H1 (cell line): ENCODE measurements around the gene SMARCC1. TPM values are rescaled to one million over a fixed set of nuclear protein-coding genes. Genes with fewer than 3 reads are reported as not detected.

Experiments
- CTCF ChIA-PET: fragments of 300-600 bp; sonication (Branson Sonifier 250); formaldehyde crosslinking; loops from one replicate; lab custom pipeline; 2021; ENCODE audit not compliant: partially characterized antibody; lab: Charles Lee
- POLR2A ChIA-PET: fragments of 300-600 bp; sonication (Branson Sonifier 250); formaldehyde crosslinking; loops from one replicate; lab custom pipeline; 2021; ENCODE audit warnings: inconsistent platforms; ENCODE audit not compliant: partially characterized antibody; lab: Charles Lee
- DNase-seq, 2 experiments: peaks; one replicate each; pipeline versions ENCODE4 v3.0.0 to v3.0.0-alpha.2; 2010 to 2022; ENCODE audit warnings: low spot score in 2 of 2, low read depth in 1 of 2, mixed read lengths in 1 of 2
- FAIRE-seq: peaks from 2 replicates; lab custom pipeline; 2011; peaks lifted over from hg19 to GRCh38; lab: Jason Lieb, UNC
- H2AFZ ChIP-seq: 2 replicates; pipeline ENCODE4 v1.8.1; 2012; ENCODE audit warnings: low read length, inconsistent platforms
- H2AK5ac ChIP-seq: 2 replicates; pipeline ENCODE4 v1.6.1; 2013; ENCODE audit warnings: low read depth, low read length
- H2BK120ac ChIP-seq: replicated peaks from 2 replicates; pipeline ENCODE3; 2013; ENCODE audit warnings: low read depth, low read length, inconsistent platforms
- H2BK12ac ChIP-seq: 2 replicates; pipeline ENCODE4 v1.6.1; 2013; ENCODE audit warnings: low read depth, low read length
- H2BK15ac ChIP-seq: 2 replicates; pipeline ENCODE4 v1.6.1; 2013; ENCODE audit warnings: low read length
- H2BK20ac ChIP-seq: 2 replicates; pipeline ENCODE4 v1.6.1; 2013; ENCODE audit warnings: low read length
- H2BK5ac ChIP-seq: 2 replicates; pipeline ENCODE4 v1.6.1; 2013; ENCODE audit warnings: low read depth, low read length
- H3K14ac ChIP-seq: 2 replicates; pipeline ENCODE4 v1.6.1; 2013; ENCODE audit warnings: inconsistent platforms; ENCODE audit not compliant: insufficient read length
- H3K18ac ChIP-seq: 2 replicates; pipeline ENCODE4 v1.6.1; 2013; ENCODE audit warnings: low read length; ENCODE audit errors: extremely low read depth
- H3K23ac ChIP-seq: 2 replicates; pipeline ENCODE4 v1.6.1; 2013; ENCODE audit warnings: inconsistent platforms; ENCODE audit not compliant: insufficient read length
- H3K23me2 ChIP-seq: 2 replicates; pipeline ENCODE4 v1.6.1; 2013; ENCODE audit warnings: low read depth, low read length
- H3K27ac ChIP-seq: 2 replicates; pipeline ENCODE4 v1.6.1; 2011; ENCODE audit warnings: low read depth, low read length, inconsistent platforms
- H3K27me3 ChIP-seq, 4 experiments: replicated peaks in 1 of 4; 1 replicate in 1 of 4; 2 replicates in 3 of 4; pipeline versions ENCODE4 v1.6.1 to v1.8.1; 2011 to 2013; ENCODE audit warnings: low read length in 3 of 4, mild to moderate bottlenecking in 3 of 4, inconsistent platforms in 2 of 4, mixed read lengths in 2 of 4, moderate library complexity in 1 of 4; ENCODE audit not compliant: control insufficient read depth in 3 of 4, insufficient read depth in 3 of 4; ENCODE audit errors: extremely low read depth in 1 of 4
- H3K36me3 ChIP-seq, 4 experiments: 2 replicates each; pipeline versions ENCODE4 v1.6.1 to v1.8.1; 2011 to 2013; ENCODE audit warnings: mild to moderate bottlenecking in 4 of 4, low read length in 3 of 4, moderate library complexity in 2 of 4, control low read depth in 1 of 4, inconsistent platforms in 1 of 4; ENCODE audit not compliant: insufficient read depth in 4 of 4, control insufficient read depth in 2 of 4
- H3K4ac ChIP-seq: replicated peaks from 2 replicates; pipeline ENCODE3; 2013; ENCODE audit warnings: low read length, low read depth, mixed read lengths, inconsistent platforms; ENCODE audit not compliant: insufficient read length
- H3K4me1 ChIP-seq, 4 experiments: replicated peaks in 1 of 4; 1 replicate in 1 of 4; 2 replicates in 3 of 4; pipeline versions ENCODE4 v1.6.1 to v1.8.1; 2011 to 2013; ENCODE audit warnings: low read length in 3 of 4, inconsistent platforms in 2 of 4, mixed read lengths in 1 of 4; ENCODE audit not compliant: insufficient read depth in 4 of 4, control insufficient read depth in 3 of 4
- H3K4me2 ChIP-seq, 2 experiments: 2 replicates each; pipeline versions ENCODE4 v1.6.1 to v1.8.1; 2011 to 2013; ENCODE audit warnings: low read depth in 2 of 2, low read length in 2 of 2, control low read depth in 1 of 2, inconsistent platforms in 1 of 2, mild to moderate bottlenecking in 1 of 2; ENCODE audit not compliant: insufficient read depth in 1 of 2
- H3K4me3 ChIP-seq, 4 experiments: fragments of 200-600, 300-600 bp in 1 of 4; sonication (generic), shearing (Covaris generic), sonication (Bioruptor Twin) in 1 of 4; 2 replicates each; pipeline versions ENCODE4 v1.5.1 to v1.8.1; 2011 to 2016; ENCODE audit warnings: low read length in 4 of 4, low read depth in 3 of 4, control low read depth in 2 of 4, inconsistent platforms in 2 of 4, mild to moderate bottlenecking in 2 of 4, mixed read lengths in 1 of 4, moderate library complexity in 1 of 4; ENCODE audit not compliant: insufficient read depth in 2 of 4; ENCODE audit errors: extremely low read depth in 1 of 4
- H3K56ac ChIP-seq: replicated peaks from 2 replicates; pipeline ENCODE3; 2013; ENCODE audit warnings: low read depth, mild to moderate bottlenecking, mixed read lengths, low read length, inconsistent platforms; ENCODE audit not compliant: insufficient read length
- H3K79me1 ChIP-seq: 2 replicates; pipeline ENCODE4 v1.6.1; 2013; ENCODE audit warnings: low read depth, low read length, control low read depth
- H3K79me2 ChIP-seq, 2 experiments: 2 replicates each; pipeline versions ENCODE4 v1.6.1 to v1.8.1; 2012 to 2013; ENCODE audit warnings: low read length in 2 of 2, mild to moderate bottlenecking in 2 of 2, inconsistent platforms in 1 of 2; ENCODE audit not compliant: insufficient read depth in 2 of 2, control insufficient read depth in 1 of 2
- H3K9ac ChIP-seq, 4 experiments: replicated peaks in 1 of 4; 1 replicate in 1 of 4; 2 replicates in 3 of 4; pipeline versions ENCODE4 v1.6.1 to v1.8.1; 2011 to 2013; ENCODE audit warnings: low read depth in 3 of 4, low read length in 3 of 4, control low read depth in 2 of 4, mild to moderate bottlenecking in 2 of 4, moderate library complexity in 2 of 4, inconsistent platforms in 1 of 4; ENCODE audit errors: extremely low read depth in 1 of 4
- H3K9me3 ChIP-seq, 2 experiments: 2 replicates each; pipeline versions ENCODE4 v1.6.1 to v1.8.1; 2012 to 2013; ENCODE audit warnings: mild to moderate bottlenecking in 2 of 2, moderate library complexity in 2 of 2, control low read depth in 1 of 2, inconsistent platforms in 1 of 2, low read depth in 1 of 2, low read length in 1 of 2, mixed read lengths in 1 of 2; ENCODE audit not compliant: insufficient read depth in 2 of 2
- H4K20me1 ChIP-seq, 2 experiments: replicated peaks in 1 of 2; 2 replicates each; pipeline versions ENCODE3 to v1.8.1; 2011 to 2013; ENCODE audit warnings: inconsistent platforms in 2 of 2, low read length in 2 of 2, mild to moderate bottlenecking in 1 of 2; ENCODE audit not compliant: insufficient read depth in 2 of 2, control insufficient read depth in 1 of 2
- H4K5ac ChIP-seq: 2 replicates; pipeline ENCODE4 v1.6.1; 2013; ENCODE audit warnings: low read length, low read depth, mixed read lengths, inconsistent platforms; ENCODE audit not compliant: insufficient read length
- H4K8ac ChIP-seq: 2 replicates; pipeline ENCODE4 v1.8.0; 2013; ENCODE audit warnings: mild to moderate bottlenecking, moderate library complexity, low read length, inconsistent platforms; ENCODE audit not compliant: insufficient read depth; ENCODE audit errors: extremely low read depth
- H4K91ac ChIP-seq: replicated peaks from 2 replicates; pipeline ENCODE3; 2013; ENCODE audit warnings: low read length, mixed read lengths, inconsistent platforms; ENCODE audit not compliant: insufficient read length
- RNF2 ChIP-seq: fragments of 200-900, 300-1000 bp; sonication (generic); IDR thresholded peaks from 2 replicates; pipeline ENCODE4 v1.7.1; 2016; ENCODE audit warnings: borderline replicate concordance, low read depth, mild to moderate bottlenecking, antibody characterized with exemption, low read length; ENCODE audit not compliant: poor library complexity, severe bottlenecking; ENCODE audit errors: missing control alignments
- YY1 ChIP-seq: IDR thresholded peaks from 2 replicates; pipeline ENCODE4 v1.6.1; 2011; ENCODE audit warnings: low read depth, mild to moderate bottlenecking, low read length
- WGBS, 2 experiments: shearing (Covaris generic) in 1 of 2; methylation state at CpG; one replicate each; pipeline versions ENCODE4 v1.1.6 to v1.1.7; 2013 to 2015; ENCODE audit warnings: low lambda C conversion rate in 2 of 2, mixed read lengths in 2 of 2, inconsistent platforms in 1 of 2, low coverage in 1 of 2, missing lambda C conversion rate in 1 of 2; ENCODE audit not compliant: insufficient replicate concordance in 2 of 2, insufficient coverage in 1 of 2, insufficient read length in 1 of 2; ENCODE audit errors: extremely low coverage in 1 of 2, missing lambda C conversion rate in 1 of 2; 5-methylcytosine and 5-hydroxymethylcytosine counted together
- polyA plus RNA-seq, 7 experiments: library from polyadenylated mRNA; depleted of rRNA in 3 of 7; stranded (reverse) in 5 of 7; unstranded in 2 of 7; fragments of >200 nt in 5 of 7; fragments of 200-250 nt in 2 of 7; gene quantifications; 1 replicate in 5 of 7; 2 replicates in 1 of 7; 4 replicates in 1 of 7; pipeline versions ENCODE4 v1.2.1 to v1.2.3, GENCODE V29; 2011 to 2013; ENCODE audit warnings: missing spikeins in 2 of 7, mixed read lengths in 2 of 7
- total RNA-seq: library from RNA; stranded (reverse); fragmentation: NEBNext Ultra II Directional; extraction: Animal tissue kit (Norgen Biotek cat#: 25700); gene quantifications from 2 replicates; pipeline ENCODE4 v1.2.1, GENCODE V29; 2021

SMARCC1 gene
- total and polyA plus RNA-seq, 2 of the 8 experiments (the other 6 are each of a cell fraction or from before 2014, with no cell fraction given), result 64.1 to 335 TPM

- H3K4ac ChIP-seq, result no peak overlapping the region
- ChIA-PET CTCF (interaction anchor here (0.9 kb wide), 1 partner anchor 23 kb away, joined by 4 read pairs; no protein-coding TSS in a partner anchor), POLR2A (interaction anchor here (0.9 to 1.5 kb wide), 5 partner anchors 11 to 171 kb away, joined by 3 to 5 read pairs (median 4); no protein-coding TSS in a partner anchor)
- peaks cover 0 to 3% of the 10 kb centered on the region in 2 experiments for H4K20me1 ChIP-seq
- H3K27me3 ChIP-seq, result peaks cover 10 to 18% (median 15%) of the 10 kb centered on the region in 4 experiments; a peak in 6 of 7 replicates
- H2AFZ ChIP-seq, result no peak overlapping the region
- H3K79me1 ChIP-seq, result no peaks in the 10 kb centered on the region
- no peak overlapping the region for H2BK20ac ChIP-seq
- H2BK5ac ChIP-seq, result no peak overlapping the region
- H4K5ac ChIP-seq, result no peak overlapping the region
- no peak overlapping the region for H3K4me2 ChIP-seq
- no peak overlapping the region for H3K18ac ChIP-seq
- H3K14ac ChIP-seq, result no peak overlapping the region
- no peaks in the 10 kb centered on the region for H3K79me2 ChIP-seq
- no peak overlapping the region for H4K91ac ChIP-seq
- H3K4me3 ChIP-seq, result no peak overlapping the region
- H3K4me1 ChIP-seq, result peaks cover 0 to 4% (median 2%) of the 10 kb centered on the region in 4 experiments; a peak in 2 of 7 replicates
- H3K9ac ChIP-seq, result no peak overlapping the region
- no peak overlapping the region for H4K8ac ChIP-seq
- DNase-seq (no peak), FAIRE-seq (no peak)
- no peaks in the 10 kb centered on the region for H3K9me3 ChIP-seq
- H2BK12ac ChIP-seq, result no peak overlapping the region
- H2AK5ac ChIP-seq, result no peak overlapping the region
- H2BK120ac ChIP-seq, result no peak overlapping the region
- H2BK15ac ChIP-seq, result no peak overlapping the region
- no peak overlapping the region for H3K27ac ChIP-seq
- no peak overlapping the region for H3K23ac ChIP-seq
- 77% methylated on average over 3 of the region's 3 CpGs; no CpG with 5 or more reads in 1 of the 2 experiments for WGBS, 2 experiments
- H3K36me3 ChIP-seq, result peaks cover 10 to 31% (median 20%) of the 10 kb centered on the region in 4 experiments; a peak in 7 of 8 replicates
- peaks cover 3% of the 10 kb centered on the region; the same call in 1 of the 2 replicates for H3K23me2 ChIP-seq
- no peak overlapping the region for H3K56ac ChIP-seq
- TF ChIP-seq YY1, result no peak
- TF ChIP-seq RNF2, result no peak
Measured at GRCh38 chr3:47583320-47584075, 198.2 kb downstream of the SMARCC1 start.
